ENCODE measurements around the gene RAB40C. TPM values are rescaled to one million over a fixed set of nuclear protein-coding genes. Genes with fewer than 3 reads are reported as not detected.

Gene RAB40C
- total and polyA plus RNA-seq, 2 donors (not counting 1 experiment from before 2014, with no cell fraction given), result 12.7 to 26.9 TPM

DNA sequence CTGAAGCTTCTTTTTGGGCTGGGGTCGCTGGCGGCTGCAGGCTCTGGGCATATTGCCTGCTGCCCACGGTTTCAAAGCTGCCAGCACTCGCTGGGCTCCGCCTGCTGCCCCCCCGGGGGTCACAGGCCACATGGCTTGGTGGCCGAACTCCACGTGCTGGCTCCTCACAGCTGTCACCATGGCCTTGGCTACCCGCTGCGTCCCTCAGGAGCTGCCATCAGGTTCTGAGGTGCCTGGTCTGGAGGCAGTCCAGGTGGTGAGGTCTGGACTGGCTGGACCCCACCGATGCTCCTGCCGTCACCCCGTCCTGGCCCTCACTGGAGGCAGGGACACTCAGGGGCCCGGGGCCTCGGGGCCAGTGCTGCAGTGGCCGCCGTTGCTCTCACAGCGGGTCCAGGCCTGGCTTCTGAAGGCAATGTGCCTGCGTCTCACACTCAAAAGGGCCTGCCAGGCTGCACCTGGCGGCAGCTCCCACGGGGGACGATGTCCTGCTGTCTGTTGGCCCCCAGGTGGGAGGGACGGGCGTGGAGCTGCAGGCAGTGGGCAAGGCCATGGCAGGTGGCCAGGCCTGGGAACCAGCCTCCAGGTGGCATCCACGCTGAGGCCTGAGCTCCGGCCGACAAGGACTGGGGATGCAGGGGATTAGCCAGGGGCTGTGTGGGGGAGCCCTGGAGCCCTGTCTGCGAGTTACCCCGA is 49.1 kb upstream of the RAB40C start:
- ATAC-seq (ENCODE audit: low read depth), result no peak
- Mint-ChIP-seq H3K27me3 (no peaks in the 10 kb centered on the region), H3K4me1 (no peaks in the 10 kb centered on the region), H3K9me3 (ENCODE audit: insufficient read depth) (no peaks in the 10 kb centered on the region), H3K27ac (no peak overlapping the region), H3K4me3 (no peak overlapping the region)
- intact Hi-C loops (cut with micrococcal nuclease), result no loop called here
- Histone ChIP-seq H3K9ac (ENCODE audit: low read length) (no peak overlapping the region), H3K9me3 (ENCODE audit: control extremely low read depth in 1 of 3, control insufficient read depth in 2 of 3, insufficient read depth in 1 of 3, low read length in 2 of 3) (no peaks in the 10 kb centered on the region), H3K4me3 (ENCODE audit: control extremely low read depth in 1 of 5, extremely low read depth in 1 of 5, insufficient read depth in 1 of 5, low read depth in 2 of 5, low read length in 4 of 5) (no peak overlapping the region), H3K4me2 (replicated peaks; ENCODE audit: low read depth, low read length, poor library complexity, severe bottlenecking) (no peak overlapping the region), H3K79me2 (ENCODE audit: control insufficient read depth, insufficient read depth, low read length) (peaks cover 60% of the 10 kb centered on the region), H2AFZ (ENCODE audit: insufficient read depth, low read depth, low read length, poor library complexity, severe bottlenecking) (no peak overlapping the region), H3K27me3 (replicated peaks in 1 of 4; ENCODE audit: control extremely low read depth in 1 of 4, control insufficient read depth in 3 of 4, insufficient read depth in 4 of 4, low read length in 3 of 4) (no peaks in the 10 kb centered on the region), H3K4me1 (ENCODE audit: control insufficient read depth in 2 of 2, insufficient read depth in 2 of 2, low read length in 2 of 2) (no peaks in the 10 kb centered on the region), H4K20me1 (ENCODE audit: control insufficient read depth, insufficient read depth, low read length, poor library complexity, severe bottlenecking) (peaks cover 67% of the 10 kb centered on the region), H3K27ac (ENCODE audit: low read length in 2 of 2) (no peak overlapping the region), H3K36me3 (replicated peaks in 1 of 2; ENCODE audit: control extremely low read depth in 1 of 2, control insufficient read depth in 1 of 2, extremely low read depth in 1 of 2, insufficient read depth in 2 of 2, low read length in 1 of 2) (peaks cover 0 to 2% of the 10 kb centered on the region in 2 experiments)
- POLR2A ChIA-PET, result interaction anchor here (0.7 kb wide), 1 partner anchor 239 kb away, joined by 3 read pairs; no protein-coding TSS in a partner anchor
- 99% methylated on average over 29 of the region's 29 CpGs for WGBS (ENCODE audit: insufficient coverage)
- no peak for TF ChIP-seq CTCF (IDR thresholded peaks at IDR 0.05)
- TF ChIP-seq EZH2 (IDR thresholded peaks at IDR 0.05; ENCODE audit: borderline replicate concordance, insufficient read depth, low read depth, low read length, poor library complexity, severe bottlenecking), result no peak
- no peak for DNase-seq
- CTCF ChIA-PET, result no interaction called here

GRCh38 chr16:543301-544164 is 46.3 kb upstream of the RAB40C start:
- Mint-ChIP-seq H3K27me3 (no peaks in the 10 kb centered on the region), H3K4me3 (no peak overlapping the region), H3K4me1 (no peaks in the 10 kb centered on the region), H3K27ac (no peak overlapping the region), H3K9me3 (ENCODE audit: insufficient read depth) (no peaks in the 10 kb centered on the region)
- Histone ChIP-seq H3K27me3 (replicated peaks in 1 of 4; ENCODE audit: control extremely low read depth in 1 of 4, control insufficient read depth in 3 of 4, insufficient read depth in 4 of 4, low read length in 3 of 4) (no peaks in the 10 kb centered on the region), H3K27ac (ENCODE audit: low read length in 2 of 2) (no peak overlapping the region), H4K20me1 (ENCODE audit: control insufficient read depth, insufficient read depth, low read length, poor library complexity, severe bottlenecking) (peaks cover 56% of the 10 kb centered on the region), H3K9ac (ENCODE audit: low read length) (no peak overlapping the region), H3K79me2 (ENCODE audit: control insufficient read depth, insufficient read depth, low read length) (peaks cover 45% of the 10 kb centered on the region), H3K36me3 (replicated peaks in 1 of 2; ENCODE audit: control extremely low read depth in 1 of 2, control insufficient read depth in 1 of 2, extremely low read depth in 1 of 2, insufficient read depth in 2 of 2, low read length in 1 of 2) (no peaks in the 10 kb centered on the region), H2AFZ (ENCODE audit: insufficient read depth, low read depth, low read length, poor library complexity, severe bottlenecking) (no peak overlapping the region), H3K4me3 (ENCODE audit: control extremely low read depth in 1 of 5, extremely low read depth in 1 of 5, insufficient read depth in 1 of 5, low read depth in 2 of 5, low read length in 4 of 5) (no peak overlapping the region), H3K4me1 (ENCODE audit: control insufficient read depth in 2 of 2, insufficient read depth in 2 of 2, low read length in 2 of 2) (no peaks in the 10 kb centered on the region), H3K9me3 (ENCODE audit: control extremely low read depth in 1 of 3, control insufficient read depth in 2 of 3, insufficient read depth in 1 of 3, low read length in 2 of 3) (no peaks in the 10 kb centered on the region), H3K4me2 (replicated peaks; ENCODE audit: low read depth, low read length, poor library complexity, severe bottlenecking) (no peak overlapping the region)
- ChIA-PET POLR2A (no interaction called here), CTCF (no interaction called here)
- no peak for ATAC-seq (ENCODE audit: low read depth)
- no peak for TF ChIP-seq EZH2 (IDR thresholded peaks at IDR 0.05; ENCODE audit: borderline replicate concordance, insufficient read depth, low read depth, low read length, poor library complexity, severe bottlenecking)
- no peak for TF ChIP-seq CTCF (IDR thresholded peaks at IDR 0.05)
- intact Hi-C loops (cut with micrococcal nuclease), result no loop called here
- no peak for DNase-seq
- WGBS (ENCODE audit: insufficient coverage), result 97% methylated on average over 51 of the region's 51 CpGs

All from B cell (primary cell).